ENCODE measurements around the gene FUCA1. TPM values are rescaled to one million over a fixed set of nuclear protein-coding genes. Genes with fewer than 3 reads are reported as not detected.
A peak's percentile ranks its signal among the peaks of the same experiment; 100 is the strongest.

FUCA1 gene
- total and polyA plus RNA-seq, 10 of the 15 experiments (the other 5 are each of a cell fraction or from before 2014, with no cell fraction given) = 33.3 to 117 (median 52.6) TPM

- no peak for TF ChIP-seq REST (IDR thresholded peaks at IDR 0.05; ENCODE audit: low read depth, low read length)
- TF ChIP-seq NR2F1 (conservative IDR thresholded peaks at IDR 0.05) = 0 out of 2 replicates have a peak, but pooled peaks have one; percentile 14
- no peak for TF ChIP-seq SUZ12 (IDR thresholded peaks at IDR 0.05; ENCODE audit: unreplicated experiment)
- peak; percentile 57 for TF ChIP-seq MTA2 (IDR thresholded peaks at IDR 0.05; ENCODE audit: low read depth)
- TF ChIP-seq TARDBP (IDR thresholded peaks at IDR 0.05; ENCODE audit: borderline replicate concordance) = no peak
- no peak for TF ChIP-seq ASH2L (IDR thresholded peaks at IDR 0.05; ENCODE audit: borderline replicate concordance, low read depth)
- no peak for TF ChIP-seq IRF4 (IDR thresholded peaks at IDR 0.05; ENCODE audit: low read depth, low read length)
- TF ChIP-seq ZNF592 (IDR thresholded peaks at IDR 0.05) = peak; percentile 36; the same call in 1 of the 2 replicates
- peak; percentile 61; the same call in 1 of the 3 replicates for TF ChIP-seq POU2F2 (IDR thresholded peaks at IDR 0.05; ENCODE audit: borderline replicate concordance, low read depth, low read length)
- TF ChIP-seq, protein P1, sequence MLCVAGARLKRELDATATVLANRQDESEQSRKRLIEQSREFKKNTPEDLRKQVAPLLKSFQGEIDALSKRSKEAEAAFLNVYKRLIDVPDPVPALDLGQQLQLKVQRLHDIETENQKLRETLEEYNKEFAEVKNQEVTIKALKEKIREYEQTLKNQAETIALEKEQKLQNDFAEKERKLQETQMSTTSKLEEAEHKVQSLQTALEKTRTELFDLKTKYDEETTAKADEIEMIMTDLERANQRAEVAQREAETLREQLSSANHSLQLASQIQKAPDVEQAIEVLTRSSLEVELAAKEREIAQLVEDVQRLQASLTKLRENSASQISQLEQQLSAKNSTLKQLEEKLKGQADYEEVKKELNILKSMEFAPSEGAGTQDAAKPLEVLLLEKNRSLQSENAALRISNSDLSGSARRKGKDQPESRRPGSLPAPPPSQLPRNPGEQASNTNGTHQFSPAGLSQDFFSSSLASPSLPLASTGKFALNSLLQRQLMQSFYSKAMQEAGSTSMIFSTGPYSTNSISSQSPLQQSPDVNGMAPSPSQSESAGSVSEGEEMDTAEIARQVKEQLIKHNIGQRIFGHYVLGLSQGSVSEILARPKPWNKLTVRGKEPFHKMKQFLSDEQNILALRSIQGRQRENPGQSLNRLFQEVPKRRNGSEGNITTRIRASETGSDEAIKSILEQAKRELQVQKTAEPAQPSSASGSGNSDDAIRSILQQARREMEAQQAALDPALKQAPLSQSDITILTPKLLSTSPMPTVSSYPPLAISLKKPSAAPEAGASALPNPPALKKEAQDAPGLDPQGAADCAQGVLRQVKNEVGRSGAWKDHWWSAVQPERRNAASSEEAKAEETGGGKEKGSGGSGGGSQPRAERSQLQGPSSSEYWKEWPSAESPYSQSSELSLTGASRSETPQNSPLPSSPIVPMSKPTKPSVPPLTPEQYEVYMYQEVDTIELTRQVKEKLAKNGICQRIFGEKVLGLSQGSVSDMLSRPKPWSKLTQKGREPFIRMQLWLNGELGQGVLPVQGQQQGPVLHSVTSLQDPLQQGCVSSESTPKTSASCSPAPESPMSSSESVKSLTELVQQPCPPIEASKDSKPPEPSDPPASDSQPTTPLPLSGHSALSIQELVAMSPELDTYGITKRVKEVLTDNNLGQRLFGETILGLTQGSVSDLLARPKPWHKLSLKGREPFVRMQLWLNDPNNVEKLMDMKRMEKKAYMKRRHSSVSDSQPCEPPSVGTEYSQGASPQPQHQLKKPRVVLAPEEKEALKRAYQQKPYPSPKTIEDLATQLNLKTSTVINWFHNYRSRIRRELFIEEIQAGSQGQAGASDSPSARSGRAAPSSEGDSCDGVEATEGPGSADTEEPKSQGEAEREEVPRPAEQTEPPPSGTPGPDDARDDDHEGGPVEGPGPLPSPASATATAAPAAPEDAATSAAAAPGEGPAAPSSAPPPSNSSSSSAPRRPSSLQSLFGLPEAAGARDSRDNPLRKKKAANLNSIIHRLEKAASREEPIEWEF (IDR thresholded peaks at IDR 0.05; ENCODE audit: insufficient replicate concordance, low read depth, low read length) = no peak
- no peak for TF ChIP-seq PAX8 (IDR thresholded peaks at IDR 0.05)
- no peak for TF ChIP-seq NRF1 (conservative IDR thresholded peaks at IDR 0.05; ENCODE audit: low read depth, low read length)
- TF ChIP-seq, protein P2, sequence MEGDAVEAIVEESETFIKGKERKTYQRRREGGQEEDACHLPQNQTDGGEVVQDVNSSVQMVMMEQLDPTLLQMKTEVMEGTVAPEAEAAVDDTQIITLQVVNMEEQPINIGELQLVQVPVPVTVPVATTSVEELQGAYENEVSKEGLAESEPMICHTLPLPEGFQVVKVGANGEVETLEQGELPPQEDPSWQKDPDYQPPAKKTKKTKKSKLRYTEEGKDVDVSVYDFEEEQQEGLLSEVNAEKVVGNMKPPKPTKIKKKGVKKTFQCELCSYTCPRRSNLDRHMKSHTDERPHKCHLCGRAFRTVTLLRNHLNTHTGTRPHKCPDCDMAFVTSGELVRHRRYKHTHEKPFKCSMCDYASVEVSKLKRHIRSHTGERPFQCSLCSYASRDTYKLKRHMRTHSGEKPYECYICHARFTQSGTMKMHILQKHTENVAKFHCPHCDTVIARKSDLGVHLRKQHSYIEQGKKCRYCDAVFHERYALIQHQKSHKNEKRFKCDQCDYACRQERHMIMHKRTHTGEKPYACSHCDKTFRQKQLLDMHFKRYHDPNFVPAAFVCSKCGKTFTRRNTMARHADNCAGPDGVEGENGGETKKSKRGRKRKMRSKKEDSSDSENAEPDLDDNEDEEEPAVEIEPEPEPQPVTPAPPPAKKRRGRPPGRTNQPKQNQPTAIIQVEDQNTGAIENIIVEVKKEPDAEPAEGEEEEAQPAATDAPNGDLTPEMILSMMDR (IDR thresholded peaks at IDR 0.05 in 2 of 3, conservative IDR thresholded peaks at IDR 0.05 in 1 of 3; ENCODE audit: control insufficient read depth in 2 of 3, extremely low read depth in 1 of 3, insufficient read depth in 1 of 3, low read depth in 3 of 3, low read length in 3 of 3) = no peak
- no peak for TF ChIP-seq MTA3 (IDR thresholded peaks at IDR 0.05; ENCODE audit: borderline replicate concordance, low read length)
- TF ChIP-seq ZNF24 (IDR thresholded peaks at IDR 0.05) = no peak
Measured at GRCh38 chr1:23913212-23913880, 45.3 kb upstream of the FUCA1 start, which contains the start of gene CNR2 (continued).
